CD1c-positive myeloid dendritic cell (primary cell): ENCODE measurements around the gene KRTDAP.
"Not testable (repeated sequence)": the region's sequence is repeated elsewhere in the genome, so short reads cannot be mapped to it uniquely, and the experiment has no call there.

ENCODE experiments used
- DNase-seq: peaks from one replicate; pipeline ENCODE4 v3.0.0-alpha.2; 2016; ENCODE audit errors: extremely low spot score

Gene KRTDAP

DNA sequence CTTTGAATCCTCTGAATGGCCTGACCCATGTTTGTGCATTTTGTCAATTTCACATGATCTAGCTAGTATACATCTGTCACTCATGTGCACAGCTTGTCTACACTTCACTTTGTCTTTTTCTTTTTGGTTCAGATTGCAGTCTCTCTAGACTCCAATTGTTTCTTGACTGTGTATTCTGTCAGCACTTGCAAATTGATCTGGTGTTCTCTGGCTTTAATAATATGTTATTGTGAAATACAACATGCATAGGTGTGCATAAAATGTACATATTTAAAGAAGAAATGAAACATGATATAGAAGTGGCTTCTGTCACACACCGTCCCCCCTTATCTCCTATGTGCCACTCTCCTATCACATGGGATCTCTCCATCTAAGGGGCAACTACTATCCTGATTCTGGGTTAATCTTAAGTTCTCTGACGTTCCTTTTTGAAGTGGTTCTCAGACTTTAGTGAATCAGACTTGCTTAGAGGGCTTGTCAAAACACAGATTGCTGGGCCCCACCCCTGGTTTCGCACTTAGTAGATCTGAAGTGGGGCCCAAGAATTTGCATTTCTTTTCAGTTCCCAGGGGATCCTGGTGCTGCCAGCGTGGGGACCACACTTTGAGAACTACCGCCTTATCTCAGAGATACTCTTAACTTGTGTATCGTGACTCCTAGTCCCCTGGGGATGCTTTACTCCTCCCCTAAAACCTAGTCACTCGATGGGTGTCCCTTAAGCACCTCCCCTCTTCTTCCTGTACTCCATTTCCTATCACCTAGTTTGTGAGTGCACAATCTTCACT lies 5.8 kb downstream of the KRTDAP start:
- no peak for DNase-seq

DNA sequence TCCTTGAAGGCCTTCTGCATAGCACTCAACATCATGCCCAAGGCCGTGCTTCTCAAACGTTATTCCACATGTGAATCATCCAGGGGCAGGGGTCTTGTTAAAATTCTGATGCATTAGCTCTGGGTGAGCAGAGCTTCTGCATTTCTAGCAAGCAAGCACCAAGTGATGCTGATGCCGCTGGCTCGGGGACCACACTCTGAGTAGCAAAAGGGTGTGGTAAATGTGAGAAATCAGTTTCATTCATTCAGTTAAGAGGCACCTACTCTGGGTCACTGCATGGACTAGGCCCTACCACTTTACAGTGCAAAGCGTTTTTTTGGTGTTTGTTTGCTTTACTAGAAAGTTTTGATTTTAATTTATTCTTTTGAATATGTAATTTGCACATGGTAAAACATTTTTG lies 7.2 kb downstream of the KRTDAP start:
- DNase-seq: no peak

DNA sequence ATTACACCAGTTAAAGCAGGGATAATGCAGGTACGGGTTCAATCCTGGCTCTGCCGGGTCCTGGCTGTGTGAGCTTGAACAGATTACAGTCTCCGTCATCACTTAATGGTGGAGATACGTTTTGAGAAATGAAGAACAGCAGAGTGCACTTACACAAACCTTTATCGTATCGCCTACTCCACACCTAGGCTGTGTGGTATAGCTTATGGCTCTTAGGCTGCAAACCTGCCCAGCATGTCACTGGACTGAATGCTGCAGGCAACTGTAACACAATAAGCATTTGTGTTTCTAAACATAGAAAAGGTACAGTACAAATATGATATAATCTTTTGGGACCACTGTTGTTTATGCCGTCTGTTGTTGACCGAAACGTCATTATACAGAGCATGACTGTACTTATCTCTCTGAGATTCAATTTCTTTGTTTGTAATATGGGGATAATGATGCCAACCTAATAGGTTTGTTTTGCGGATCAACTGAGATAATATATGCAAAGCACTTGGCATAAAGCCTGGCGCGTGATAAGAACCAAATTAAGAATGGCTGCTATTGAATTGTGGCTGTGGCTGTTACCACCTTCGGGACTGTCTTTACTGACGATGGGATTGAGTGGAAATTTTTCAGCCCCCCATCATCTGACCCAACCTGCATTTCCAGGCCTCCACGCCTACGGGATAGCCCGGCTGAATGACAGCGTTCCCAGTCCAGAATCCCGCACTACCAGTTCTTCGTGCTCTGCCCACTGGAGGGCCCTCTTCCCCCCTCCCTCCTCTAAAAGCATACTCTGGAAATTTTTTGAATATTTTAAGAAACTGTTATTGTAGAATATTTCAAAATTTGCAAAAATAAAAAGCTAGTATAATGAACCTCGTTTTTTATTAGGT lies 11.2 kb downstream of the KRTDAP start:
- DNase-seq: no peak

GRCh38 chr19:35476149-35476548 lies 14.1 kb downstream of the KRTDAP start:
- no peak for DNase-seq

DNA sequence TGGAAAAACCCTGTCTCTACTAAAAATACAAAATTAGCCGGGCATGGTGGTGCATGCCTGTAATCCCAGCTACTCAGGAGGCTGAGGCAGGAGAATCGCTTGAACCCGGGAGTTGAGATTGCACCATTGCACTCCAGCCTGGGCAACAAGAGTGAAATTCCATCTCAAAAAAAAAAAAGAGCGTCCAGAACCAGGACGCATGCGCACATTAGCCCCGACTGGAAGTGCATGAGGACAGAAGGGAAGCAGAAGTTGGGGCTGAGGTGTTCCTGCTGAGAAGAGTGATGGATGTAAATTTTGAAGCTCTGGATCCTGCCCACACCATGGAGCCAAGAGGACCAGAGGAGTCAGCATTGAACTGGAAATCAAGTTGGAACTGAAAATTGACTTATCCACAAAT lies 15.7 kb downstream of the KRTDAP start:
- DNase-seq: not testable (repeated sequence)

DNA sequence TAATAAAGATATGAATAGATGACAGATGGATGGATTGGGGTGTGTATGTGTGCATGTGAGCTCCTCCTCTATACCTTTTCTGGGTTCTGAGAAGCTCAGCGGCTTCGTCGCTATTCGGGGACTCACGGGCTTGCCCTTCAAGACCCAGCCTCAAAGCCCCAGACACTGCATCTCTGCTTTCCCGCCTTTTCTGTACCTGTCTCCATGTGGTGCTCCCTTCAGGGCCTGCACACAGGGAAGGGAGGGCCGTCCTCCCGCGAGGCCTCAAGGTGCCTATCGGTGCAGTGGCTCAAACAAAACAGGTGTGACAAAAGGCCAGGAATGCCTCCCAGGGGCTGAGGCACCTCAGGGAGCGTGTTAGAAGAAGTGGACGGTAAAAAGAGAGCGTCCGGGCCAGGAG lies 16.2 kb downstream of the KRTDAP start:
- no peak for DNase-seq

- no peak for DNase-seq
These were observed 18.3 kb downstream of the KRTDAP start for GRCh38 chr19:35471946-35472345.

- DNase-seq: not testable (repeated sequence)
These were observed 19.2 kb downstream of the KRTDAP start for GRCh38 chr19:35471075-35471474.

DNA sequence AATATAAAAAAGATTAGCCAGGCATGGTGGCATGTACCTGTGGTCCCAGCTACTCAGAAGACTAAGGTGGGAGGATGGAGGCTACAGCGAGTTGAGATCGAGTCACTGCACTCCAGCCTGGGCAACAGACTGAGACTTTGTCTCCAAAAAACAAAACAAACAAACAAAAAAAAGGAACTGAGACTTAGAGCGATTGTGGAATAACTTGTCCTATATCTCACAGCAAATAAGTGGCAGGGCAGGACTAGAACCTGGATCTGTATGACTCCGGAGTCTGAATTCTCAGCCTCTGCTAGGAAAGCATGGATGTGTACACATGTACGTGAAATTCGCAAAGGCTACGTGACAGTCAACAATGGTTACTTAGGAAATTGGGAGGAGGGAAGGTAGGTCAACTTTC lies 20.1 kb downstream of the KRTDAP start:
- peak; percentile 49 for DNase-seq

GRCh38 chr19:35468637-35469036 lies 21.6 kb downstream of the KRTDAP start:
- peak; percentile 73 for DNase-seq

DNA sequence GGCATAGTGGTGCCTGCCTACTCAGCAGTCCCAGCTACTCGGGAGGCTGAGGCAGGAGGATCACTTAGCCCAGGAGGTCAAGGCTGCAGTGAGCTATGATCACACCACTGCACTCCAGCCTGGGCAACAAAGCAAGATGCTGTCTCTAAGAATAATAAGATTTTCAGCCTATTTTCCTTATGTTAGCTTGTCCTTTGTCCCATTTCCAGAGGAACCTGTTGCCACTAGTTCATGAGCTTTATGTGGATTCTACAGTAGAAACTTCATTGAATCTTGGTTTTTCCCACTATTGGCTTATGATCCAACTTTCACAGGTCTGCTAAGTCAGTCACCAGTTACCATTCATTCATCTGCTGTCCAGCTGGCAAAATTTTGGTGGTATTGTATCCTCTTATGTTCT lies 24.0 kb downstream of the KRTDAP start:
- no peak for DNase-seq

- DNase-seq: not testable (repeated sequence)
These were observed 27.3 kb downstream of the KRTDAP start for GRCh38 chr19:35462956-35463355.

DNA sequence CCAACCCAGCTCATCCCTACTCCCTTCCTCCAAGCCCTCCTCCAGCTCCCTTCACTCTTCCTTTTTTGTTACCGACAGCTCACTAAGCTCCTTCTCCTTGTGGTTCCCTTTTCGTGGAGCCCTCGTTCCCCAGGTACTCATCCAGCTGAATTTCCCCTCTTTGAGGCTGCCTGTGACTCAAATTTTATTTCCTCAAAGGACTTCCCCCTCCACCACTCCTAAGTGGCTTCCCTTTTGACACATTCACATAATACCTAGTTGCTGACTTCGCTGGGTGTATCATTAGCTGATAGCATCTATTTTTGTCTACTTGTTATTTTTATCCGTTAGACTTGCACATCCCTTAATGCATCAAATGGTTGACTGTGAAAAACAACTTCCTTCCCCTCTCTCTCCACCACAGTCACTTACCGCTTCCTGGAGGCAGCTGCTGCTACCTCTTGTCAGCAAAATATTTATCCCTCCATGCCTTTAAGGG lies 27.7 kb downstream of the KRTDAP start:
- DNase-seq: peak; percentile 92

GRCh38 chr19:35461788-35462187 lies 28.5 kb downstream of the KRTDAP start:
- DNase-seq: not testable (repeated sequence)

GRCh38 chr19:35461060-35461459 lies 29.2 kb downstream of the KRTDAP start:
- DNase-seq: no peak

DNA sequence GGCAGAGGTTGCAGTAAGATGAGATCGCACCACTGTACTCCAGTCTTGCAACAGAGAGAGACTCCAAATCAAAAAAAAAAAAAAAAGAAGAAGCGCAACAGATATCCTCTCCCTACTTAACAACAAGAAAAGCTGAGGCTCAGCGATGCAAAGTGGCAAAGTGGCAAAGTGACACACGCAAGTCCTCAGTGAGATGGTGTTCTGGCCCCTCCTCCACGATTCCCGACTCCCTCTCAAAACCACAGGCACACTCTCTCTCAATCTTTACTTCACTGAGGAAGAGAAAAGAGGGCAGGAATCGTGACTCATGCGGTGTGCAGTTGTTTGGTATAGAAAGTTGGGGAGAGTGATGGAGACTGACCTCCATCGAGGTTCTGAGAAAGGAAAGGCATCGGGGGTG lies 29.7 kb downstream of the KRTDAP start:
- DNase-seq: peak; percentile 53

GRCh38 chr19:35459414-35460082 lies 30.7 kb downstream of the KRTDAP start:
- DNase-seq: peak; percentile 26

DNA sequence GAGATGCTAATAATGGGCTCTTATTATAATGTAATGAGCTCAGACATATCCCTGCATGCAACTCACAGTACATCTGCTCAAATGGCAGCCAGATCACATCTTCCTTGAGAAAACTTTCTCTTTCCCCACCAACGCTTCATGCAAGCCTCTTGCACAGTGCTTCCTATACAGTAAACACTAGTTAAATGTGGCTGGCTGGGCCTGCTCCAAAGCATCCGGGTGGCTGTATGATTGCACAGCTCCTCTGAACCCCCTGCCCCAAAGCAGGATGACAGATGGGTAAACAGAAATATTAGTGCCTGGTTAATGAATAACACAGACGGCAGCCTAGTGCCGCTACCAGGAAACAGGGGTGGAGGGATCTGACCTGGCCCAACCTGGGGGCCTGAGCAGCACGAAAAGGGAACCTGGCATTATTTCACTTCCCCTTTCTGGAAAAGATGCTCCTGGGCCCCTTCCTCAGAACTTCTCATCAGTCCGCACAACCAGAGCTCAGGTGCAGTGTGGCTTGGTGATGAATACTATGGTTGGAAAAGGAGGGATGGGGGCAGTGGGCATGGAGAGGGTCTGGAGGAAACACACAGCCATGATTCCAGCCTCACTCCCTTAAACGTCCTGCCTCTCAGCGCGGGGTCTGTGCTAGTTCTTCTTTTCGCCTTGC lies 31.4 kb downstream of the KRTDAP start:
- DNase-seq: peak; percentile 63

DNA sequence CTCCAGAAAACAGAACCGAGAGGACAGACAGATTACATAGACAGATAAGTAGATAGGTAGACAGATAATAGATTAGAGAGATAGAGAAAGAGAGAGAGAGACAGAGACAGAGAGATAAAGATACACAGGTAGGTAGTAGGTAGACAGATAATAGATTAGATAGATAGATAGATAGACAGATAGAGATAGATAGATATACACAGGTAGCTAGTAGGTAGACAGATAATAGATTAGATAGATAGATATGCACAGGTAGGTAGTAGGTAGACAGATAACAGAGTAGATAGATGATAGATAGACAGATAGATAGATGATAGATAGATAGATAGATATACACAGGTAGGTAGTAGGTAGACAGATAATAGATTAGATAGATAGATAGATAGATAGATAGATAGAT lies 32.1 kb downstream of the KRTDAP start:
- DNase-seq: no peak

GRCh38 chr19:35457173-35457572 lies 33.1 kb downstream of the KRTDAP start:
- no peak for DNase-seq

- no peak for DNase-seq
These were observed 34.6 kb downstream of the KRTDAP start for GRCh38 chr19:35455616-35456201.
